HG03558 (cell line): ENCODE data around the gene TIAM1.

Experiments
- ATAC-seq: cut with Tn5 transposase; IDR thresholded peaks from one replicate; pipeline ENCODE4 v1.9.1; 2021; ENCODE audit warnings: moderate number of reproducible peaks; ENCODE audit not compliant: unreplicated experiment; ENCODE audit errors: extremely low read depth

TIAM1 gene

DNA sequence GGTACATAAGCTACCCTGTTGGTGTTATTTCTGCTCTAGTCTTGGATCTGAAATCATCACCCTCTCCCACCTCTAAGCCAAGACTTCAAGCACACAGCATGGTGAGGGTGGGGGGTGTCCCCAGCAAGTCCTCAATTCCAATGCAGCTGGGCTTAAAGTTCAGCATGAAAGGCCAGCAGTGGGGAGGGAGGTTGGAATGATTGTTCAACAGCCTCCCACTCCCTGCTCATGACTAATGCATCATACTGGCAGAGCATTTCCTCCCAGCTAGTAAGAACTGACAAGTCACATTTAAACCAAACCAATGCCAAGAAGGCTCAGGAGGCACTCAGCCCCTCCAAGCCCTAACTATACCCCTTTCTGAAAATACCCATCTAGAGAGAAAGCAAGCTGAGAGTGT lies 50.1 kb downstream of the TIAM1 start:
- ATAC-seq, result no peak

DNA sequence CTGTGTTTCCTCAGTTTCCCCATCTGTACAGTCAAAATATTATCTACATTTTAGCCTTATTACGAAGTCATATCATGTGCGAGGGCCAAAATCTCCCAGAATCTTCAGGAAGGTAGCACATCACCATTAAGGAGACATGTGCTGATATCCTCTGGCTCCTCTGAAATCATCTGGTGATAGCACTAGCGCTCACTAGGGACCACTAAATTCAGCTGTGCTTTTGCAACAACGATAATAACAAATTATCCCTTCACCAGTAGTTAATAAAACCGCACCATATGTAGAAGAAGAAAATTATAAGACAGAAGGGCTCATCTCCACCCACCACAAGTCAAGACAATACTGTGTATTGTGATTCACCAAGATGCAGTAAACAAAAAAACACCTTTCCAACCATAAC lies 53.3 kb downstream of the TIAM1 start:
- ATAC-seq, result no peak

DNA sequence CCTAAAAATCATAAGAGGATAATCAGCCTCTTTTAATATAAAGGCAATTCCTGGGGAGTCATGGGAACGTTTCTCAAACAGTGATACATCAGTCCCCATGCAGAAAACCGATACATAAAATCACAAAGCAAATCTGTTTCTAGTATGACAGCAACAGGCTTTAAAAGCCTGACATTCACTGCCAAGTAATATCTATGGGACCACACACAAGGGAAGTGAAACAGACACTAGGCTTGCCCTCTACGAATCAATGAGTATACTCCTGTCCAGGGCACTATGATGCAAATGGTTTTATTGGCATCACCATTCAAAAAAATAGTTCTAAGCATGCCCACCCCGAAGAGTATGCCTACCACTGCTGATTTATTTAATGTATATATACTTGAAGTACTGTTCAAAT lies 54.4 kb downstream of the TIAM1 start:
- ATAC-seq, result no peak

DNA sequence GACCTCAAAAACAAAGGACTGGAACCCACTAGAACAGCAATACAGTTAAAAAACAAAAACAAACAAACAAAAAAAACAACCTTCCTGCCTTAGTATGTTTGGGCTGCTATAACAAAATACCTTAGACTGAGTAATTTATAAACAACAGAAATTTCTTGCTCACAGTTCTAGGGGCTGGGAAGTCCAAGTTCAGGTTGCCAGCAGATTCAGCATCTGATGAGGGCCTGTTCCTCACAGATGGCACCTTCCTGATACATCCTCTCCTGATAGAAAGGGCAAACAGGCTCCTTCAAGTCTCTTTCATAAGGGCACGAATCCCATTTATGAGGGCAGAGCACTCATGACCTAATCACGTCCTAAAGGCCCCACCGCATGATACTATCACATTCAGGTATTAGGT lies 55.9 kb downstream of the TIAM1 start:
- ATAC-seq, result no peak

DNA sequence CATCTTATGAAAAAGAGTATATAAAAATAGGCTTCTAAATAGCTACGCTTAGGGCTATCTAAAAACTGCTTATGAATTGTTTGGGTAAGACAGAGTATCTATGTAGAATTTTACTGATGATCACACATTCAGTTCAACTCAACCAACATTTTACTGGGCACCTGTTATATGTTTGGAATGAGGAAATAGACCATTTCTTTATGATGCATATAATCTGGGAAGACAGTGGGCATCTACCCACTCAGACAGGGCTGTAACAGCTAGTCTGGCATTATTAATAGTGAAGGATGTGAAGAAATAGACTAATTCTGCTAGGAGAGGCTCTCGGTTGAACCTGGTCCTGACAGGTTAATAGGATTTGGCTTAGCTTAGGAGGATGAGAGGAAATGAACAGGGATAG lies 56.9 kb downstream of the TIAM1 start:
- no peak for ATAC-seq

DNA sequence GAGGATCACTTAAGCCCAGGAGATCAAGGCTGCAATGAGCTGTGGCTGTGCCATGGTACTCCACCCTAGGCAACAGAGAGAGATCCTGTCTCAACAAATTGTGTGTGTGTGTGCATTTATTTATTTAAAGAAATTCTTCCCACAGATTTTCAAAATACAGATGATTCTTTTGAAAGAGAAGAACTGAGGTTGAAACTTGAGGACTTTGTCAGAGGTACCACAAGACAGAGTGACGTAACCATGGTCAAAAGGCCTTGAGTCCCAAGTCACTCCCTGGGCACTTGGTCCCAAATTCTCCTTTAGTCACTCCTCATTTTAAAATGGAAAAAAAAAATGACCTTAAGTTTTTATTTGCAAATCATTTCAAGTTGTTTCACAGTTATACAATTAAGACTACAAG lies 57.4 kb downstream of the TIAM1 start:
- no peak for ATAC-seq

DNA sequence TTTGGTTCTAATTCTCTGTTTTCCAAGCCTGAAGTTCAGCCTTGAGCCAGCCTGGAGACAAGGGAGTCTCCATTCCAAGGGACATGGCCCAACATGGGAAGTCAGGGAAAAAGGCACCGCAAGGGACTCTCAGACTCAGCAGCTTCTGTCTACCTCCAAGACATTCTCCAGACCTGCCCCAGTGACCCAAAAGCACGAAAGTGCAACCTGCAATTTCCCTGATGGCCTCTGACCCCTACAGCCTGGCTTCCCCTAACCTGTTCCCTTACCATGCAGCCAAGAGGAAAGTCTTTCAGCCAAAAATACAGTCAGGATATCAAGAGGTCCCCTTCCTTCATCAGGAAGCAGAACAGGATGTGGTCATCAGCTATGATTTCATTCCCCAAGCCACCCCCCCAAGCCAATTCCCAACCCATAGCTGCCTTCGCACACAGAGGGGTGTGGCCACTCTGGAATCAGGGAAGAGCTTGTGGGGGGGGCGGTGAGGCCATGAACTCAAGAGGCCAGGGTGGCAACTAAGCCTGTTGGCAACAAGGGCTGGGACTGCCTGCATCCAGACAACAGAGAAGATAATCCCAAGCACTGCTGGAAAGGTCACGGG lies 59.2 kb downstream of the TIAM1 start:
- no peak for ATAC-seq

DNA sequence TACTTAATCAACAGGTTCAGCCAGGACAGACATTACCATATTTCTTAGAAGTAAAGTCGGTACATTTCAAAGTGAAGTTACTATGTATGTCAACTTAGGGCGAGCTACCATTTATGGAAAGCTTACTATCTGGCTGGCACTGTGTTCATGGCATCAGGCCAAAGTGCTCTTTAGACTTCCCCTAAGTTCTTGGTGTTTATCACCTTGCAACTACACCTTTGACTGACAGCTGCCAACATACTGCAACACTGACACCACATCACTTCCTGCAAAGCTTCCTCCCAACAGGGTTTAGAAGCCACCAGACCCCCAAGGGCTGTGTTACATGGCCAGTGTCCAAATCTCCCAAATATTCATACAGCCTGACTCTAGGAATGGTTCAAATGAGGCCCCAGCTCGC lies 61.0 kb downstream of the TIAM1 start:
- no peak for ATAC-seq

DNA sequence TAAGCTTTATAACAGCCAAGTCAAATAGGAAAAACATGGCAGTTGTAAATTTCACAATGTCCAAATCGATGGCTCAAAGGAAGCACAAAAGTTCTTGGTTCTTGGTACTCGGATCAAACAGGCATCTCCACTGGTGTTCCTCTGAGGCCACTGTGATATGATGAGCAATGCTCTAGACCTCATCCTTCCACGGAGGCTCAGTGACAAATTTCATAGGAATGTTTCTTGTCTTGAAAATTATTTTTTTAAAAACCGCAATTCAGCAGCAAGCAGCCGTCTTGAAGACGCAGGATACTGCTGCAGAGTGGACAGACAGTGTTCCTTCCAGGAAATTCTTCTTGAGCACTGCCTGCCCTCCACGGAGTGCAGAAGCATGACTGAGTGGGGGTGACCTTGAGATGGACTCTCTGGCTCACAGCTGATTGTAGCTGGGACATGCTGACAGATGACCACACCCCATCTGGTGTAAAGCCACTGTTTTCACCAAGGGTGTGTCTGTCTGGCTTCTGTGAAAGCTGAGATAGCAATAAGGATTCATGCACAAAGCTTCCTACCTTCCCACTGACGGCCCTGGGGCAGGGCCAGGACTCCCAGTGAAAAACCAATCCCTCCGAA lies 61.9 kb downstream of the TIAM1 start:
- ATAC-seq, result no peak

DNA sequence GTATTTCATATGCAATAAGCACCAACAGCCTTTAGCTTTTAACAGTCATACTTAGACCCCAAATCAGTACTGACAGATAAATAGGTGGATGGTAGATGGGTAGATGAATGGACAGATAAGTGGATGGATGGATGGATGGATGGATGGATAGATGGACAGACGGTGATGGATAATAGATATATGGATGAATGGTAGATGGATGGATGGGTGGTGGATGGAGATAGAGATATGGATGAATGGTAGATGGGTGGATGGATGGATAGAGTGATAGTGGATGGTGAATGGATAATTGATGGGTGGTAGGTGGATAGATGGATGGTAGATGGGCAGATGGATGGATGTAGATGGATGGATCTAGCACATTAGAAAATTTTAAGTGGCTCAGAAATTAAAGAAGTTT lies 62.5 kb downstream of the TIAM1 start:
- no peak for ATAC-seq

DNA sequence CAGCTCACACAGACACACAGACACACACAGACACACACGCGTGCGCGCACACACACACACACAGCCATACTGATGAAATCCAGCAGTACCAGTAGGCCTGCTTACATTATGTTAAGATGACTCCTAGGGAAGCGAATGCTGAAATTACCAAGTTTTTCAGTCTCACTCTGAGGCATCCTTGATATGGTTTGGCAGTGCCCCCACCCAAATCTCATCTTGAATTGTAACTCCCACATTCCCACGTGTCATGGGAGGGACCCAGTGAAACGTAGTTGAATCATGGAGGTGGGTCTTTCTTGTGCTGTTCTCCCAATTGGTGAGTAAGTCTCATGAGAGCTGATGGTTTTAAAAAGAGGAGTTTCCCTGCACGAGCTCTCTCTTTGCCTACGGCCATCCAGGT lies 64.1 kb downstream of the TIAM1 start:
- no peak for ATAC-seq

DNA sequence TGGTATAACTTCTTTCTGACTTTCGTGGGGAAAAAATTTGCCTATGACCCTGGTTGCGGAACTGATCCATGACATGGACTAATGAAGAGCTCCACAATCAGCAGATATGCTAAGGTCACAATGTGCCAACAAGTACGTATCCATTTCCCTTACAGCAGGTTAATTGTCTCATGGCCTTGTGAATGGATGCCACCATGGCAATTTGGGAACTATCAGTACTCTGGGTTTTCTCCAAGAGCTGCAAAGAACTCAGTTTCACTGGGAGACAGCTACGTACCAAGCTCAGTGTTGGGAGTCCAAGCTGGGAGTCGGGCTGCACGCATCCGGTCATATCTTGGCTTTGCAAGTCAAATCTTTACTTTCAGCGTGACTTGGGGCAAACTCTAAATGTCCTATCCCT lies 64.8 kb downstream of the TIAM1 start:
- no peak for ATAC-seq

DNA sequence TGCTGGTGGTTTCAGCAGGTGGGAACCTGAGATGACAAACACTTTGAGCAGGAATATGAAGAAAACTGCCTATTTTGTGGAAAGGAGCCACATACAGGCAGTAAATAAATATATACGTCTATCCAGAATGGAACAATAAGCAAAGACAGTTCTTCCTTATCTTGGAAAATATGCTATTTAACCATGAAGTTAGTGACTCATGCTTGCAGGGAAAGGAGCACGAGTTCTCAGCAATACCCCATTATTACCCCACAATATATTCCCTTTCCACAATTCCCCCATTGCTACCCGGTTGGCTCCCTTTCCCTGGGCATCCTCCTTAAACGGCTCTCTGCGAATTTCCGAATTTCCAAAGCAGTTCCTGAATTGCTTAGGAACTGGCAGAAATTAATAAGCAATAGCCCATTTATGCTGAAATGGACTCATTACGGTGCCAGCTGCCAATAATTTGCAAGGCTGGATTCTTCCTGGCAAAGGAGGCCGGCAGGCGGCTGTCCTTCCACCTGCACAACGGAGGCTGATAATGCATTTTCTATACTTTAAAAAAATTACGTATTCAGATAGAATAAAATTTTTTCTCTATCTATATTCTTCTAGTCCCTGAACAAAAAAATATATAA lies 65.4 kb downstream of the TIAM1 start:
- no peak for ATAC-seq

DNA sequence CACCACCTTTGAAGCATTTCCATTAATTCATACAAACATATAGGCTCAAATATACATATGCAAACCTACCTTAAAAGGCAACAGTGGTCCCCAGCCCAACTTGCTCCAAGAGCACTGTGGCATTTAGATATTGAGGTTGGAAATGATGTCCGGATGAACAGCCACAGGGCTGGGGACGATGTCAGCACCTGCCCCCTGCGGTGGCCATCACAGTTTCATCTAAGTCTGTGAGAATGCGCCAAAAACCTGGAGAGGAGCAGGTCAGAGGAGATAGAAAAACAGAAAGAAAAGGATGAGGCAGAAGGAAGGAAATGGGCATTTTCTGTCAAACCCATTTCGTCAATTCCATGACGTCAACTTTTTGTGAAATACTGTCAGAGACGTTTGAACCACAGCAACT lies 67.4 kb downstream of the TIAM1 start:
- no peak for ATAC-seq

DNA sequence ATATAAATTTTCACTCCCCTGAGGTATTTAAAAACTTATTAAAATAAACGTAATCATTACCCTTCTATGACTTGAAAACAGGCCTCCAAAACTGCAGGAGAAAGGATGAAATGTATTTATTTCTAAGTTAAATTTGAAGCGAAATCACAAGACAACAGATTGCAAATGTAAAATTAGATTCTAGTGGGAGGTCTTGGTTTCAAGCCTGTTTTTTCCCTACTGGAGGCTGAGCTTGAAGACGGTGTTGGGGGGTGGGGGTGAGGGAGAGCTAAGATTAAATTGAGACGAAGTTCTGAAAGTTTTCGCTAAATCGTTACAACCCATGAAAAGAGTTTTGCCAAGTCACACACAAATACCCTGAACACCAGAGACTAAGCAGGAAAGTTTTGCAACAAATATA lies 68.2 kb downstream of the TIAM1 start:
- no peak for ATAC-seq

DNA sequence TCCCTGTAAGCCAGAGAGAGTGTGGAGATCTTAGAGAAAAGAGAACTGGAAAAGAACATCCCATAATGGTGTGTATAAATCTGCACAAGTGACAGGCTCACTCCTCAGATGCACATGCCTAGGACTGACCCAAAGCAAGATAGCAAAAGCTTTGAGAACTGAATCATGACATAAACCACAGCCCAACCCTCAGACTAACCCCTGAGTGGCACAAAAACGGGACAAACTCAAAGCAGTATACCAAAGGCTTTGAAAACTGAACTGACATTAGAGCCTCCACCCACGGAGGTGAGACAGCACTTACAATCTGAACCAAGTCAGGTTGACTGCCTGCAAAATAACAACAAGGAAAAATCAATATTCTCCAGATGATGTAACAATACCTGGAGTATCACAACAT lies 70.8 kb downstream of the TIAM1 start:
- ATAC-seq, result no peak

DNA sequence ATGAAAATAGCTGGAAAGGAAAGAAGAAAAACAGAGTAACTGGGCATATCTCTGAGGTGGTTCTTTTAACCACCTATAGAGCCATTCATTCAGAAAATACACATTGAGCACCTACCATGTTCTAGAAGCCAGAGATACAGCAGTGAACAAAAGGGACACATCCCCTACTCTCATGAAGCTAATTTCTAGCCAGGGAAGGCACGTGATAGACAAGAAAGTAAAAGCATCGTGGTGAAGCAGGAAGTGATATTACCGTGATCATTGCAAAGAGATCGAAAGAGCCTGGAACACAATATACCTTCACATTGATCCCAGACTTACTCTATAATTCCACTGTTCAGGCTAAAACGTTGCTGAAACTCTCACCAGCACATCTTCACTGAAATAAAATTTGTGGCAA lies 76.0 kb downstream of the TIAM1 start:
- no peak for ATAC-seq

DNA sequence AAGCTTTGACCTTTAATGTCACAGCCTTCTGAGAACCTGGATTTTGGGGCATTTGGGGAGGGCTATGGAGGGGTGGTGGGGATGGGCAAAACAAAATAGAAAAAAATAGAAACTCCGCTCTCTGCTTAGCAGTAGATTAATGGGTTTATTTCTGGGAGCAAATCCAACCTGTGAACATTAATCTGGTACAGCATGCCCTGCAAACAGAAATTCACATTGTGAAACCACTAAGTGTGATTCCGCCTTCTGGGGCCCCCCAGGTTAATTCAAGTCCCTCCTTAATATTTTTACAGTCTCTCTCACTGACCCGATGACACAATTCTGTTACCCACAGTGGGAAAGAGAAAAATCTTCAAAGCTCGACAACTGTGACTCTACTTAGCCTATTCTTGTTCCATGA lies 76.4 kb downstream of the TIAM1 start:
- ATAC-seq, result no peak

DNA sequence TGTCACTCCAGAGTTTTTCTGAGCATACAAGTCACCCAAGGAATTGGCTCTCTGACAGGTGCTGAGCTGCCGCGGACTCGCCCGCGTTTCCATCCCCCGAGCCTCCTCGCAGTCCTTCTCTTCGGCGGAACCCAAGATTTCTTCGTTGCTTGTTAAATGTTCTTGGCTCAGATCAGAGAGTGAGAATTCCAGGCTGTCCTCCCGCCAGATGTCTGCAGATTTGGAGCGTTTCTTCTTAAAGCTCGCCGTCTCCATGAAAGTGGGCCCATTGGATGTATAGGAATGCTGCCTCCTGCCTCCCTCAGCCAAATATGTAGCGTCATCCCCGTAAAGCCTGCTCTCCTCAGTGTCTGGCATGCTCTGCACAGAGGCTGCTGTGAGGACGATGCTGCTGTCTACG lies 77.8 kb downstream of the TIAM1 start:
- ATAC-seq, result no peak

DNA sequence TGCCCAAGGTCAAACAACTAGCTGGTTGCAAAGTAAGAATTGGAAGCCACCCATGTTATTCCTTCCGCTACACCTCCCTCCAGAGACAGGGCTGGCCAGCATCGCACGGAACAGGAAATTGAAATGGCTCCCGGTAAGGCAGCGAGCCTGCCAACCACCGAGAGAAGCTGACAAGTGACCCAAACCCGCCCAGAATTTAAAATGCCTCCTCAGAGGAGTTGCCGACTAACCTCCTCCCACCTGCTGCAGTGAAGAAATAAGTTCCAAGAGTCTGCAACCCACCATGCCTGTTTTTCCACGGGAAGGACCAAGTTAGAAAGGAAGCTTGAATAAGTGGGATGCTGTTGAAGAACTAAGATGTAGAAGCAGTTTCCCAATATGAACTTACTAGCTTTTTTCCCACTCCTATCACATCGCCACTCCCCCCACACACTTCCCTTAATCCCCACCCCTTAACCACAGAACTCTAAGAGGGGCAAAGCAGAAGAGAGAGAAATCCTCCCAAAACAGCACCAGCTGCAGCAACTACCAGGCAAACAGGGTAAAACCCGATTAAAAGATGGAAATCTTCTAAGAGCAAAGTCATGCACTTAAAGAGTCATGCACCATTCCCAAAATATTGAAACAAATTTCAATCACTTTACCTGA lies 78.6 kb downstream of the TIAM1 start:
- ATAC-seq, result no peak

DNA sequence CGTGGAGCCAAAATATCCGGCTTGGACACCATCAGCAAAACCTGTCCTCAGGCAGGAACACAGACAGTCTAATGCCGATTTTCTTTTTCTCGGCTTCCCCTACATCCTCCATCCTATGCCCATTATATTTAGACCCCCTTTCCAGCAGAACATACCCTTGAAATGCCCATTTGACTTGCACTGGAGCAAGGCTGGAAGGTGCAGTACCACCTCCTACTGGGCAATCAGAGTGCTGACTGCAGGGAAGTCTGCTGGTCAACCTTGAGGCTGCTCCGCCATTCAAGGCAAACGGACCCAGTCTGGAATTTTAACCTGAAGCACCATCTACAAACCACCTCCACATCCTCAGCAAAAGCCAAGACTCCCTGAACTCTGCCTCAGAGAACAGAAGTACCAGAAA lies 79.5 kb downstream of the TIAM1 start:
- no peak for ATAC-seq

DNA sequence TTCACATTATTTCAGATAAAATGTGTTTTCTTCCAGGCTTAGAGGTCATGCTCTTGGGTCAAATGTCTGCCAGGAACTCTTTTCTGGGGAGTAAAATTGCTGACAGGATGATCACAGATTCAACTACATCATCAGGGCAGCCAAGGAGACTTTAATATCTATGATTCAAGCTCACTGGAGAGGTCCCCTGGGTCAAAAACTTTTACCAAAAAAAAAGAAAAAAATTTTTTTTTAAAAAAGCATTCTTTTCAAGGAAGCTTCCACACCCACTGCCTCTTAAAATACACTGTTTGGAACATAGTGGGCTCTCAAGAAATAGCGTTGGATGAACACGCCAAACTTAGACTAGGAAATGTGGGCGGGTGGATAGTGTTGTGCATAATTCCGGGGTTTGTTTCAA lies 81.3 kb downstream of the TIAM1 start:
- no peak for ATAC-seq
